ENCODE measurements around the gene ZNF776.

DNA sequence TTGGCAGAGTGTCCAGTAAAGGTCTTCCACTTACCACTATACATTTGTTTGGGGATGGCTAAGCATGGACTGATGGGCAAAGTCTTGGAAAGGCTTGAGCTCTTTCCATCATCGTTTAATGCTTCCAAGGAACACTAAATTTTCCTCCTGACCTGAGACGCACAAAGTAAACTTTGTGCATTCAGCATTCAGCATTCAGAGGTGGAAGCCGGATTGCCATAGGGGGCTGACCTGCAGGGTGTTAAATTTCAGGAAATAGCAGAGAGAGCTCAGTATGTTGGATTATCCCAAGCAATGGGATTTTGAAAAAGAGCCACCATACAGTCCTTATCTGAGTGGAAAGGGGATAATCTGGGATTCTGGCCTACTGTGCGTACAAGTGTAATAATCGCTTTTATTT lies 54.1 kb downstream of the ZNF776 start:
- TF ChIP-seq EZH2 (IDR thresholded peaks at IDR 0.05; ENCODE audit: borderline replicate concordance, low read length), result no peak
- TF ChIP-seq, protein P1, sequence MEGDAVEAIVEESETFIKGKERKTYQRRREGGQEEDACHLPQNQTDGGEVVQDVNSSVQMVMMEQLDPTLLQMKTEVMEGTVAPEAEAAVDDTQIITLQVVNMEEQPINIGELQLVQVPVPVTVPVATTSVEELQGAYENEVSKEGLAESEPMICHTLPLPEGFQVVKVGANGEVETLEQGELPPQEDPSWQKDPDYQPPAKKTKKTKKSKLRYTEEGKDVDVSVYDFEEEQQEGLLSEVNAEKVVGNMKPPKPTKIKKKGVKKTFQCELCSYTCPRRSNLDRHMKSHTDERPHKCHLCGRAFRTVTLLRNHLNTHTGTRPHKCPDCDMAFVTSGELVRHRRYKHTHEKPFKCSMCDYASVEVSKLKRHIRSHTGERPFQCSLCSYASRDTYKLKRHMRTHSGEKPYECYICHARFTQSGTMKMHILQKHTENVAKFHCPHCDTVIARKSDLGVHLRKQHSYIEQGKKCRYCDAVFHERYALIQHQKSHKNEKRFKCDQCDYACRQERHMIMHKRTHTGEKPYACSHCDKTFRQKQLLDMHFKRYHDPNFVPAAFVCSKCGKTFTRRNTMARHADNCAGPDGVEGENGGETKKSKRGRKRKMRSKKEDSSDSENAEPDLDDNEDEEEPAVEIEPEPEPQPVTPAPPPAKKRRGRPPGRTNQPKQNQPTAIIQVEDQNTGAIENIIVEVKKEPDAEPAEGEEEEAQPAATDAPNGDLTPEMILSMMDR (conservative IDR thresholded peaks at IDR 0.05 in 1 of 2, IDR thresholded peaks at IDR 0.05 in 1 of 2; ENCODE audit: extremely low read depth in 1 of 2, insufficient read depth in 1 of 2, low read depth in 1 of 2, low read length in 2 of 2), result no peak

Measured in mammary epithelial cell (primary cell).